Pancreas (tissue), 10 donors: ENCODE measurements around the gene RPRD1B. TPM values are rescaled to one million over a fixed set of nuclear protein-coding genes. Genes with fewer than 3 reads are reported as not detected.

ENCODE experiments used
- ATAC-seq, 4 donors: fragments of 200-7000 bp; cut with Tn5 transposase; one replicate each; pipeline versions ENCODE4 v1.8.0 to v1.9.1; 2020; ENCODE audit warnings: mild to moderate bottlenecking in 4 of 4, moderate library complexity in 4 of 4
- DNase-seq, 6 donors: peaks; one replicate each; pipeline ENCODE4 v3.0.0-alpha.2; 2020
- FAIRE-seq: peaks from 2 replicates; lab custom pipeline; 2012; peaks lifted over from hg19 to GRCh38; lab: Jason Lieb, UNC
- H3K27ac ChIP-seq, 4 donors: fragments of 200-600 bp; sonication (generic); 1 replicate in 3 of 4; 2 replicates in 1 of 4; pipeline versions ENCODE4 v1.5.0 to v1.8.0; 2020
- H3K27me3 ChIP-seq, 4 donors: fragments of 200-600 bp; one replicate each; pipeline ENCODE4 v1.8.0; 2021
- H3K36me3 ChIP-seq, 3 donors: fragments of 200-600 bp; sonication (generic) in 1 of 3; one replicate each; pipeline versions ENCODE4 v1.5.0 to v1.8.0; 2020 to 2021
- H3K4me1 ChIP-seq, 3 donors: fragments of 200-600 bp; one replicate each; pipeline ENCODE4 v1.8.0; 2021
- H3K4me3 ChIP-seq, 4 donors: fragments of 200-600 bp; sonication (generic) in 2 of 4; one replicate each; pipeline versions ENCODE4 v1.5.0 to v1.8.0; 2020 to 2021
- H3K9me3 ChIP-seq, 4 donors: fragments of 200-600 bp; one replicate each; pipeline ENCODE4 v1.8.0; 2021
- WGBS, 2 donors: extraction: QIAGEN DNeasy Blood & Tissue Kit; methylation state at CpG; one replicate each; pipeline ENCODE4 v1.1.7; 2013; 5-methylcytosine and 5-hydroxymethylcytosine counted together
- intact Hi-C, 3 donors: fragments of 100-400 bp; cut with DNase I; formaldehyde crosslinking; loops; one replicate each; pipeline versions ENCODE4 v1.11.1 to v1.14.2; 2022
- polyA plus RNA-seq, 2 donors: library from polyadenylated mRNA; stranded (reverse); fragments of 200-250 nt; gene quantifications; one replicate each; pipeline ENCODE4 v1.2.3, GENCODE V29; 2013
- total RNA-seq, 6 donors: library from RNA; stranded (reverse); fragmentation: NEBNext Ultra II Directional in 4 of 6; extraction: Animal tissue kit (Norgen Biotek cat#: 25700) in 4 of 6; gene quantifications; one replicate each; pipeline versions ENCODE4 v1.2.1 to v1.2.4, GENCODE V29; 2021 to 2023
- TF ChIP-seq, protein P1 (sequence below), 4 donors: fragments of 200-600 bp; sonication (generic) in 3 of 4; IDR thresholded peaks; one replicate each; pipeline versions ENCODE4 v1.5.0 to v1.8.0; 2021; ENCODE audit warnings: antibody characterized with exemption in 4 of 4
- donor health status: healthy with polysubstance abuse.
- donor health status: DM: no; HTN: no; CAD: no; lungs with moderate emphysema.
- donor health status: DM: no; HTN: no; CAD: no.
- donor health status: control.
- donor health status: control.
- donor health status: Bipolar disorder and iron deficiency.
- donor health status: DM: yes; HTN: yes; CAD: no.
- donor health status: DM: no; HTN: no; CAD: no.
- donor health status: DM: no; HTN: no; CAD: no.
- donor health status: DM: yes; HTN: yes; CAD: no.

The RPRD1B gene
- total and polyA plus RNA-seq, 8 donors, result 6.0 to 19.7 (median 12.0) TPM

DNA sequence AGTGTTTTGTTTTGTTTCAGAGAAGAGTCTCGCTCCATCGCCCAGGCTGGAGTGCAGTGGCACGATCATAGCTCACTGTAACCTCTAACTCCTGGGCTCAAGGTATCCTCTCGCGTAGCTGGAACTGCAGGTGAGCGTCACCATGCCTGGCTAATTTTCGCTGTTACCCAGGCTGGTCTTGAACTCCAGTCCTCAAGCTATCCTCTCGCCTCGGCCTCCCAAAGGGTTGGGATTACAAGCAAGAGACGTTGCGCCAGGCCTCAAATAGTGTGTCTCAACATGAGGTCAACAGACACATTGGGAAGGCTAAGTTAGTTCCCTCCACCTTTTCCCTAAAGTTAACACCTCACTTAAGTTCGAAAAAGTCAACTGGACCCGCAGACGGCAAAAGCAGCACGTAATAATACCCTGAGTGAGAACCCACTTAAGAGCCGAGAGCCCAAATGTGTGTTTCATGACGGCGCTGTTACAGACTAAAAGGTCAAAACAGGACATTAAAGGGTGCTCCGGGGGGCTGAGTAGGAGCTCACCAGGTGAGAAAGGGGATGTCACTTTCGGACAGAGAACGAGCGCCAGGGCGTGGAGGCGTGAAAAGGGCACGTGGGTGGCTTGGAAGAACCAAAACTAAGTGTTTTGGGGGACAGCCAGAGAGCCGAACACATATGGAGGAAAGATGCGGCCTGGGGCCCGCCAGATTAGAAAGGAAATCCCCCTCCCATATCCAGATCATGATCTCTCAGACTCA, 789 bp upstream of the RPRD1B start:
- intact Hi-C loops, result no loop called here
- Histone ChIP-seq H3K4me3 (peak overlapping the region; percentile 60 to 96 (median 91)), H3K27me3 (no peaks in the 10 kb centered on the region), H3K9me3 (no peaks in the 10 kb centered on the region), H3K27ac (peak overlapping the region; percentile 86 to 93 (median 89)), H3K4me1 (peaks cover 23 to 41% (median 23%) of the 10 kb centered on the region in 3 donors), H3K36me3 (no peaks in the 10 kb centered on the region)
- WGBS, 2 donors, result 10 to 13% methylated on average over 28 of the region's 28 CpGs
- DNase-seq (peak in 1 of 6 donors; percentile 24), FAIRE-seq (no peak), ATAC-seq (peak; percentile 39 to 58 (median 48))
- TF ChIP-seq, protein P1, sequence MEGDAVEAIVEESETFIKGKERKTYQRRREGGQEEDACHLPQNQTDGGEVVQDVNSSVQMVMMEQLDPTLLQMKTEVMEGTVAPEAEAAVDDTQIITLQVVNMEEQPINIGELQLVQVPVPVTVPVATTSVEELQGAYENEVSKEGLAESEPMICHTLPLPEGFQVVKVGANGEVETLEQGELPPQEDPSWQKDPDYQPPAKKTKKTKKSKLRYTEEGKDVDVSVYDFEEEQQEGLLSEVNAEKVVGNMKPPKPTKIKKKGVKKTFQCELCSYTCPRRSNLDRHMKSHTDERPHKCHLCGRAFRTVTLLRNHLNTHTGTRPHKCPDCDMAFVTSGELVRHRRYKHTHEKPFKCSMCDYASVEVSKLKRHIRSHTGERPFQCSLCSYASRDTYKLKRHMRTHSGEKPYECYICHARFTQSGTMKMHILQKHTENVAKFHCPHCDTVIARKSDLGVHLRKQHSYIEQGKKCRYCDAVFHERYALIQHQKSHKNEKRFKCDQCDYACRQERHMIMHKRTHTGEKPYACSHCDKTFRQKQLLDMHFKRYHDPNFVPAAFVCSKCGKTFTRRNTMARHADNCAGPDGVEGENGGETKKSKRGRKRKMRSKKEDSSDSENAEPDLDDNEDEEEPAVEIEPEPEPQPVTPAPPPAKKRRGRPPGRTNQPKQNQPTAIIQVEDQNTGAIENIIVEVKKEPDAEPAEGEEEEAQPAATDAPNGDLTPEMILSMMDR (IDR thresholded peaks at IDR 0.05), result no peak

DNA sequence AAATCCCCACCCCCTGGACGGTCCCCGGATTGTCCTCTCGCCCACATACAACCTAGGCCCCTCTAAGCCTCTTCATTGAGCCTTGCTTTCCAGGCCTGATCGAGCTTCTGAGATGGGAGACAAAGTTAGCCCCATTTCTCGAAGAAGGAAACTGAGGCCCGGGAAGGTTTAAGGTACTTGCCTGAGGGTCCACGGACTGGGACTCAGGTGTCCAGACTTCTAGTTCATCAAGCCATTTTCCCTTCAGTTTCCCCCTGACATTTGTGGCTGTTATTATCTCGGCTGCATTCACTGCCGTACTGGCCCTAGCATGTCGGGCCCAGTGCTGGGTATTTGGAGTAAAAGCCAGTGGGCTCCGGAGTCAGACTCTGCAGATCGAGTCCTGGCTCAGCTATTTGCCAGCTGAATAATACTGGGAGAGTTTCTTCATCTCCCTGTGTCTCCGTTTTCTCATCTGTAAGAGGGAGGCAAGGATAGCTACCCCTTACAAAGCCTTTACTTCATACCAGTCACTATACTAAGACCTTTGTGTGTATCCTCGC, 633 bp downstream of the RPRD1B start:
- FAIRE-seq (no peak), DNase-seq (no peak), ATAC-seq (peak; percentile 18 to 27 (median 22))
- intact Hi-C loops, result no loop called here
- H3K27me3 ChIP-seq, result no peaks in the 10 kb centered on the region
- TF ChIP-seq, protein P1 (IDR thresholded peaks at IDR 0.05), result no peak
- H3K27ac ChIP-seq, result peak overlapping the region; percentile 86 to 93 (median 89)
- peaks cover 23 to 41% (median 23%) of the 10 kb centered on the region in 3 donors for H3K4me1 ChIP-seq
- H3K4me3 ChIP-seq, result peak overlapping the region; percentile 60 to 96 (median 91)
- 5% methylated on average over 14 of the region's 14 CpGs for WGBS, 2 donors
- H3K36me3 ChIP-seq, result no peaks in the 10 kb centered on the region
- no peaks in the 10 kb centered on the region for H3K9me3 ChIP-seq

DNA sequence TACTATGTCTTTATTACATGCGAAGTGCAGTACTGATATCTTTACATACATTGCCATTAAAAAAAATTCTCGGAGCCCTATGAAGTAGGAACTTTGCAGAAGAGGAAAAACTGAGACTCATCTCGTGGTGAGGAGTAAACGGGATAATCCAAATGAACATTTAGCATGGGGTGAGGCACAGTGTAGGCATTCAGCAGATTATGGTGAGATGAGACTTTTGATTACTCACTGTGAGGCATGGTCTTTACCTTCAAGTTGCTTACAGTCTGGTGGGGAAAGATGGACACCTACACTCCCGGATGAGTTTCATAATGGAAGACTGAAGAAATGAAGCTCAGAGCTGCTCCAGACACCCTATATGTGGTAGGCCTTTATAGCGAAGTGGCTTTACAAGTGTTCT, 1.4 kb downstream of the RPRD1B start:
- DNase-seq (no peak), FAIRE-seq (no peak), ATAC-seq (no peak)
- TF ChIP-seq, protein P1 (IDR thresholded peaks at IDR 0.05), result no peak
- H3K4me1 ChIP-seq, result peaks cover 23 to 41% (median 23%) of the 10 kb centered on the region in 3 donors
- no peaks in the 10 kb centered on the region for H3K9me3 ChIP-seq
- H3K27me3 ChIP-seq, result no peaks in the 10 kb centered on the region
- no peak overlapping the region for H3K27ac ChIP-seq
- 57 to 69% methylated on average over 6 of the region's 6 CpGs for WGBS, 2 donors
- H3K36me3 ChIP-seq, result peaks cover 0 to 2% (median 0%) of the 10 kb centered on the region in 3 donors
- peak overlapping the region in 3 of 4 donors; percentile 60 to 96 (median 90) for H3K4me3 ChIP-seq
- intact Hi-C loops, result no loop called here

DNA sequence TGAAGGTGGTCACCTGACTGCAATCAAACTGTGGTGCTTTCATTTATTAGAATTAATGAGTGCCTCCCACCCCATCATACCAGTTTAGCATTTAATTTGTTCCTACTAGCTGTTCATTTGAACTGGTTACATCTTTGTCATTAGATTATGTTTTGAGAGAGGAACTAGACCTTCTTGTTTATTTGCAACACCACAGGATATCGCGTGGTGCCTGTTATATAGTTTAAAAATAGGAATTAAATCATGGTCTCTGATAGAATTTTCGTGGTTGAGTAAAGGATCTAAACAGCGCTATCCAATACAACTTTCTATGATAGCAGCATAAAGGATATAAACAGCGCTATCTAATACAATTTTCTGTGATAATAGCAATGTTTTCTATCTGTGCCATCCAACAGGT, 2.8 kb downstream of the RPRD1B start:
- TF ChIP-seq, protein P1 (IDR thresholded peaks at IDR 0.05), result no peak
- Histone ChIP-seq H3K27ac (no peak overlapping the region), H3K4me1 (peaks cover 17 to 32% (median 23%) of the 10 kb centered on the region in 3 donors), H3K36me3 (peaks cover 0 to 6% (median 0%) of the 10 kb centered on the region in 3 donors), H3K4me3 (no peak overlapping the region), H3K9me3 (no peaks in the 10 kb centered on the region), H3K27me3 (no peaks in the 10 kb centered on the region)
- ATAC-seq (no peak), DNase-seq (no peak), FAIRE-seq (no peak)
- 80 to 84% methylated on average over 5 of the region's 5 CpGs for WGBS, 2 donors
- intact Hi-C loops, result no loop called here
